Lung (tissue), 12 donors: ENCODE data around the gene SCYGR1. TPM values are rescaled to one million over a fixed set of nuclear protein-coding genes. Genes with fewer than 3 reads are reported as not detected.
A peak's percentile ranks its signal among the peaks of the same experiment; 100 is the strongest.

ENCODE experiments used
- ATAC-seq: fragments of 200-7000 bp; cut with Tn5 transposase; one replicate; pipeline ENCODE4 v1.9.1; 2020; ENCODE audit warnings: moderate number of reproducible peaks; ENCODE audit not compliant: insufficient read depth, low FRiP score
- DNase-seq, 3 donors: peaks; one replicate each; pipeline ENCODE4 v3.0.0-alpha.2; 2013 to 2017
- H3K27ac ChIP-seq, 2 donors: one replicate each; pipeline ENCODE4 v1.5.1; 2013; ENCODE audit warnings: mild to moderate bottlenecking in 2 of 2, moderate library complexity in 2 of 2, control low read depth in 1 of 2, inconsistent platforms in 1 of 2, low read depth in 1 of 2, low read length in 1 of 2
- H3K27me3 ChIP-seq, 3 donors: one replicate each; pipeline ENCODE4 v1.5.1; 2013; ENCODE audit warnings: low read length in 2 of 3; ENCODE audit not compliant: control insufficient read depth in 3 of 3, insufficient read depth in 3 of 3
- H3K36me3 ChIP-seq, 4 donors: one replicate each; pipeline ENCODE4 v1.5.1; 2013; ENCODE audit warnings: low read length in 4 of 4, mild to moderate bottlenecking in 1 of 4, moderate library complexity in 1 of 4; ENCODE audit not compliant: control insufficient read depth in 4 of 4, insufficient read depth in 4 of 4
- H3K4me1 ChIP-seq, 5 donors: one replicate each; pipeline ENCODE4 v1.5.1; 2013; ENCODE audit warnings: low read length in 5 of 5, mild to moderate bottlenecking in 2 of 5, moderate library complexity in 1 of 5; ENCODE audit not compliant: control insufficient read depth in 5 of 5, insufficient read depth in 5 of 5
- H3K4me3 ChIP-seq: one replicate; pipeline ENCODE4 v1.5.1; 2013; ENCODE audit warnings: mild to moderate bottlenecking, control low read depth, moderate library complexity
- H3K9ac ChIP-seq, 2 donors: one replicate each; pipeline ENCODE4 v1.5.1; 2013; ENCODE audit warnings: low read length in 2 of 2, control low read depth in 1 of 2; ENCODE audit not compliant: insufficient read depth in 1 of 2
- H3K9me3 ChIP-seq, 4 donors: one replicate each; pipeline ENCODE4 v1.5.1; 2013; ENCODE audit warnings: low read length in 3 of 4, mild to moderate bottlenecking in 1 of 4, moderate library complexity in 1 of 4; ENCODE audit not compliant: control insufficient read depth in 4 of 4, insufficient read depth in 3 of 4
- CTCF ChIP-seq: IDR thresholded peaks from 2 replicates; pipeline ENCODE4 v1.5.1; 2012; ENCODE audit warnings: mild to moderate bottlenecking; ENCODE audit errors: control extremely low read depth, extremely low read depth
- WGBS, 2 donors: extraction: QIAGEN DNeasy Blood & Tissue Kit; methylation state at CpG; one replicate each; pipeline ENCODE4 v1.1.7; 2013; 5-methylcytosine and 5-hydroxymethylcytosine counted together
- polyA plus RNA-seq, 2 donors: library from polyadenylated mRNA; stranded (reverse); fragments of 200-250 nt; gene quantifications; one replicate each; pipeline ENCODE4 v1.2.1, GENCODE V29; 2013
- total RNA-seq, 2 donors: library from RNA; depleted of rRNA in 1 of 2; stranded (reverse); fragments of >200 nt in 1 of 2; gene quantifications; one replicate each; pipeline ENCODE4 v1.2.1, GENCODE V29; 2014 to 2021
- donor health status: control.
- donor health status: control.
- donor health status: Bipolar disorder and iron deficiency.
- donor health status: healthy.
- donor health status: DM: yes; HTN: yes; CAD: no.

The SCYGR1 gene
- total and polyA plus RNA-seq, 4 donors = not detected

- ATAC-seq = no peak
- Histone ChIP-seq H3K27me3 (no peaks in the 10 kb centered on the region), H3K27ac (peak overlapping the region in 1 of 2 donors; percentile 58), H3K4me1 (peaks cover 0 to 2% (median 0%) of the 10 kb centered on the region in 5 donors), H3K4me3 (no peak overlapping the region), H3K9me3 (no peaks in the 10 kb centered on the region), H3K9ac (no peak overlapping the region), H3K36me3 (no peaks in the 10 kb centered on the region)
- 65 to 83% methylated on average over 4 of the region's 4 CpGs for WGBS, 2 donors
- no peak for DNase-seq
- no peak for TF ChIP-seq CTCF
These were observed 29.0 kb upstream of the SCYGR1 start for GRCh38 chr2:227416701-227417100.

DNA sequence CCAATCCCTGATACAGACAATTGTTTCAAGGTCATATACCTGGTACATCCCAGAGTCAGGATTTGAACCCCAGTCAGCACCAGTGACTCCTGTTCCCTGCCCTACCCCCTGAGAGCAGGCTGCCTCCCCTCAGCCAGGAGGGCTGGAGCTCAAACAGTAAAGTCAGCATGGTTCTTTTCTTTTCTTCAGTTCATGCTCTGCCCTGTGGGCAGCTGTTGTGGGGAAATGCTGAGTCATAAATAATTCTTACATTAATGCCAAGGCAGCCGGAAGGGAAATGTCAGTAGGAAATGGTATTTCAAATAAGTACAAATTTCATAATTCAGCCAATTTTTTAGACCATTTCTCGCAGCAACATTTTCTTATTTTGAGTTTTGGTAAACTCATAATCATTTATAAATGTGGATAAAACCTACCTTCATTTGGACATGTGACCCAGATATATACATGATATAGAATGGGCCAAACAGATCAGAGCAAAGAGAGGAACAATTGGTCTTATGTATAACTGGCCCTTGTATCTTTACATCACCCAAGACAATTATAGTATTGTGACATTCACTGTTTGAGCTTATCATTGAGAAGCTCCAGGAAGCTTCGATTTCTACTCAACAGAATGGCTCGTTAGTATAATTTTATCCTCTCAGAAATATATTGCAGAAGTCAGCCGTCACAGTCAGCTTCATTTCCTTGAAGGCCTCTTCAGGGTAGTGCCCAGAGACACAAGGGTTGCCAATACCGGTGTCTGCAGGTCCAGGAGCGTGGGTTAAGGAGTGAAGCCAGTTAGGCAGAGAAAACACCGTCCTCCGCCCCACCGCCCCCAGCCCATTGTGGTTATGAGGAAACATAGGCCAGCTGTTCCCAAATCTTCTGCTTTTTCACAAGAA, 28.0 kb upstream of the SCYGR1 start:
- Histone ChIP-seq H3K27ac (peak overlapping the region in 1 of 2 donors; percentile 79), H3K9ac (no peak overlapping the region), H3K36me3 (no peaks in the 10 kb centered on the region), H3K4me3 (no peak overlapping the region), H3K27me3 (no peaks in the 10 kb centered on the region), H3K4me1 (peaks cover 0 to 2% (median 0%) of the 10 kb centered on the region in 5 donors), H3K9me3 (no peaks in the 10 kb centered on the region)
- TF ChIP-seq CTCF = no peak
- ATAC-seq = peak; percentile 73
- peak; percentile 15 to 36 (median 30) for DNase-seq
- WGBS, 2 donors = 30 to 53% methylated on average over 10 of the region's 10 CpGs

DNA sequence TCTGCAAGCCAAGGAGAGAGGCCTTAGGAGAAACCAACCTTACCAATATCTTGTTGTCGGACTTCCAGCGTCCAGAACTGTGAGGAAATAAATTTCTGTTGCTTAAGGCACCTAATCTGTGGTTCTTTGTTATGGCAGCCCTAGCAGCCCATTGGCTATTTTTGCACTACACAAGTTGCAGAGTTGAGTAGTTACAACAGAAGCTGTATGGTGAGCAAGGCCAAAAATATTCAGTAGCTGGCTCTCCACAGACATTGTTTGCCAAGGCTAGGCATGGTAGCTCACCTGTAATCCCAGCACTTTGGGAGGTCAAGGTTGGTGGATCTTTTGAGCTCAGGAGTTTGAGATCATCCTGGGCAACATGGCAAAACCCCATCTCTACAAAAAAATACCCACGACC, 27.1 kb upstream of the SCYGR1 start:
- DNase-seq (no peak), ATAC-seq (no peak)
- Histone ChIP-seq H3K27ac (peak overlapping the region in 1 of 2 donors; percentile 61), H3K9ac (no peak overlapping the region), H3K27me3 (no peaks in the 10 kb centered on the region), H3K36me3 (no peaks in the 10 kb centered on the region), H3K4me3 (no peak overlapping the region), H3K4me1 (peaks cover 0 to 2% (median 0%) of the 10 kb centered on the region in 5 donors), H3K9me3 (no peaks in the 10 kb centered on the region)
- 57 to 78% methylated on average over 3 of the region's 3 CpGs for WGBS, 2 donors
- TF ChIP-seq CTCF = no peak
